ENCODE results near the gene RPLP2. TPM values are rescaled to one million over a fixed set of nuclear protein-coding genes. Genes with fewer than 3 reads are reported as not detected.

The RPLP2 gene
- polyA plus RNA-seq, 1 donor (not counting 4 experiments of a cell fraction or from before 2014, with no cell fraction given), result 632 TPM

DNA sequence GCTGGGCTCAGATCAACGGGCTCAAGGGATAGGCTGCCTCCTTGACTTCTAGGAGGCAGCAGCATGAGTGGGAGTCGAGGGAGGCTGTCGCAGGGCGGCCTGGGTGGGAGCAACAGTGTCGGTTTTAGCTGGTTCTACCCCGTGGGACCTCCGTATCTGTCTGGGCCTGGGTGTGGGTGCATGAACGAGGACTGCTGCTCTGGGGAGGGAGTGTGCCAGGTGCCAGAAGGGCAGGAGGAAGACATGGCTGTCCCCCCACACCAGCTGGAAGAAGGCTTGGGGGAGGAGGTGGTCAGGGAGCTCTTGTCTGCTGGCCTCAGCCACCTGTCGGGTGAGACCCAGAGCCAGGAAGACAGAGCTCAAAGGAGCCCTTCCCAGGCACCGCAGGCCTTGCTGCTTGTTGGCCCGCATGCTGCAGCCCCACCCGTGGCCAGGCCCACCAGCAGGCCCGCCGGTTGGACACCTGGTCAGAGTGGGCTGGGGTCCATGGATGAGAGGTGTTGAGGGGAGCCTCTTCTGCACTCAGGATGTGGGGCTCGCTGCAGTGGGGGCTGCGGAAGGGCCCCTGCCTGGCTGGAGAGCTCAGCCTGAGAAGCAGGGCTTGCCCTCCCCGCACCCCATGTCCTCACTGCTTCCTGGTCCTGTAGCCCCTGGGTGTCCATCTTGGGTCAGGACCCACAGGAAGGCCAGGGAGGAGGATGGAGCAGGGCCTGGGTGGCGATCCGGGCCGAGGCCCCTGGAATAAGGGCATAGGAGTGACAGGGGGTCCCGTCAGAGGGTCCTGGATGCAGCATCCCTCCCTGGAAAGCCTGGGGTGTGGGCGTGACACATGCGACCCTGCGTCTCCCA lies 23.3 kb upstream of the RPLP2 start:
- no peak overlapping the region for H3K27ac ChIP-seq (ENCODE audit: control insufficient read depth, insufficient read depth, low read length)
- no peaks in the 10 kb centered on the region for H3K79me2 ChIP-seq (ENCODE audit: control insufficient read depth, insufficient read depth, low read length)
- H3K4me1 ChIP-seq (ENCODE audit: control insufficient read depth, extremely low read depth, insufficient read depth, low read length), result peaks cover 9% of the 10 kb centered on the region
- no peaks in the 10 kb centered on the region for H3K9me3 ChIP-seq (ENCODE audit: control insufficient read depth, low read depth, low read length)
- H4K20me1 ChIP-seq (ENCODE audit: control insufficient read depth, extremely low read depth, insufficient read depth, low read length), result no peaks in the 10 kb centered on the region
- dilution Hi-C loops (cut with MboI; ENCODE audit: extremely low pct_ligation_motif_present, low sequenced_read_pairs), result no loop called here
- no peak overlapping the region for H2AFZ ChIP-seq (ENCODE audit: control insufficient read depth, low read length)
- no peaks in the 10 kb centered on the region for H3K9me1 ChIP-seq (ENCODE audit: control insufficient read depth, extremely low read depth, insufficient read depth, low read length)
- no peak for TF ChIP-seq EZH2 (IDR thresholded peaks at IDR 0.05; ENCODE audit: low read length)
- TF ChIP-seq, protein P1, sequence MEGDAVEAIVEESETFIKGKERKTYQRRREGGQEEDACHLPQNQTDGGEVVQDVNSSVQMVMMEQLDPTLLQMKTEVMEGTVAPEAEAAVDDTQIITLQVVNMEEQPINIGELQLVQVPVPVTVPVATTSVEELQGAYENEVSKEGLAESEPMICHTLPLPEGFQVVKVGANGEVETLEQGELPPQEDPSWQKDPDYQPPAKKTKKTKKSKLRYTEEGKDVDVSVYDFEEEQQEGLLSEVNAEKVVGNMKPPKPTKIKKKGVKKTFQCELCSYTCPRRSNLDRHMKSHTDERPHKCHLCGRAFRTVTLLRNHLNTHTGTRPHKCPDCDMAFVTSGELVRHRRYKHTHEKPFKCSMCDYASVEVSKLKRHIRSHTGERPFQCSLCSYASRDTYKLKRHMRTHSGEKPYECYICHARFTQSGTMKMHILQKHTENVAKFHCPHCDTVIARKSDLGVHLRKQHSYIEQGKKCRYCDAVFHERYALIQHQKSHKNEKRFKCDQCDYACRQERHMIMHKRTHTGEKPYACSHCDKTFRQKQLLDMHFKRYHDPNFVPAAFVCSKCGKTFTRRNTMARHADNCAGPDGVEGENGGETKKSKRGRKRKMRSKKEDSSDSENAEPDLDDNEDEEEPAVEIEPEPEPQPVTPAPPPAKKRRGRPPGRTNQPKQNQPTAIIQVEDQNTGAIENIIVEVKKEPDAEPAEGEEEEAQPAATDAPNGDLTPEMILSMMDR (optimal IDR thresholded peaks at IDR 0.05 in 1 of 3, IDR thresholded peaks at IDR 0.05 in 1 of 3, conservative IDR thresholded peaks at IDR 0.05 in 1 of 3; ENCODE audit: extremely low read depth in 1 of 3, insufficient read depth in 2 of 3, low read length in 3 of 3), result no peak
- DNase-seq (ENCODE audit: low read depth, low spot score) (no peak), FAIRE-seq (no peak)
- no peaks in the 10 kb centered on the region for H3K36me3 ChIP-seq (ENCODE audit: control insufficient read depth in 2 of 2, extremely low read depth in 1 of 2, insufficient read depth in 2 of 2, low read length in 2 of 2)
- H3K9ac ChIP-seq (ENCODE audit: control insufficient read depth, extremely low read depth, insufficient read depth, low read length), result no peak overlapping the region
- H3K4me2 ChIP-seq (ENCODE audit: control insufficient read depth, extremely low read depth, insufficient read depth, low read depth, low read length), result no peak overlapping the region
- H3K27me3 ChIP-seq (ENCODE audit: control insufficient read depth, extremely low read depth, insufficient read depth, low read length), result peaks cover 8% of the 10 kb centered on the region
- no peak overlapping the region for H3K4me3 ChIP-seq (ENCODE audit: control insufficient read depth in 2 of 3, extremely low read depth in 1 of 3, insufficient read depth in 2 of 3, low read depth in 1 of 3, low read length in 3 of 3)

DNA sequence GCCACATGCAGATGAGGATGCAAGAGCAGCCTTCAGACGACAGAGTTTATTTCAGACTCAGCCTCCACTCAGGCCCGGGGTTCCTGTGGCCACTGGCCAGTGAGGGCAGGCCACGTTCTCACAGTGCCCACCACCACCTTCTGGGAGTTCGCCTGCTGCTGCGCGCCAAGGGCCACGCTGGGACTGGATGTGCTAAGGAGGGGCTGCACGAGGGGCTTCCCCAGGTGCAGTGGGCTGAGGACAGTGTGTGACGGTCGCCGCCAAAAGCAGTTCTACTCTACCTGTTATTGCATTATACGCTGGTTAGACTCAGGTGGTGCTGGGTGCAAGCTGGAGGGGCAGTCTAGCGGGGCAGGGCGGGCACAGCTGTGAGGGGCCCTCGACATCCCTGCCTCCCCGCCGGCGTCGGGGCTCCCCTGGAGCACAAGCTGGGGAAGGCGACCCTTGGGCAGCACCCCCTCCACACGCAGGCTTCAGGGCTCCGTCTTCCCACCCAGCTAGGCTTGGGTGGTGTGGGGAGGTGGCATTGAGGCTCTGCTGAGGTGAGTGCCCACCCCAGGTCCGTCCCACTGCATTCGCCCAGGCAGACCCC lies 22.6 kb upstream of the RPLP2 start:
- Histone ChIP-seq H2AFZ (ENCODE audit: control insufficient read depth, low read length) (no peak overlapping the region), H3K27me3 (ENCODE audit: control insufficient read depth, extremely low read depth, insufficient read depth, low read length) (peaks cover 8% of the 10 kb centered on the region), H3K4me1 (ENCODE audit: control insufficient read depth, extremely low read depth, insufficient read depth, low read length) (peaks cover 9% of the 10 kb centered on the region), H3K79me2 (ENCODE audit: control insufficient read depth, insufficient read depth, low read length) (no peaks in the 10 kb centered on the region), H3K9me1 (ENCODE audit: control insufficient read depth, extremely low read depth, insufficient read depth, low read length) (no peaks in the 10 kb centered on the region), H3K36me3 (ENCODE audit: control insufficient read depth in 2 of 2, extremely low read depth in 1 of 2, insufficient read depth in 2 of 2, low read length in 2 of 2) (peaks cover 0 to 3% of the 10 kb centered on the region in 2 experiments), H4K20me1 (ENCODE audit: control insufficient read depth, extremely low read depth, insufficient read depth, low read length) (no peaks in the 10 kb centered on the region), H3K4me3 (ENCODE audit: control insufficient read depth in 2 of 3, extremely low read depth in 1 of 3, insufficient read depth in 2 of 3, low read depth in 1 of 3, low read length in 3 of 3) (no peak overlapping the region), H3K27ac (ENCODE audit: control insufficient read depth, insufficient read depth, low read length) (no peak overlapping the region), H3K9ac (ENCODE audit: control insufficient read depth, extremely low read depth, insufficient read depth, low read length) (no peak overlapping the region), H3K9me3 (ENCODE audit: control insufficient read depth, low read depth, low read length) (no peaks in the 10 kb centered on the region), H3K4me2 (ENCODE audit: control insufficient read depth, extremely low read depth, insufficient read depth, low read depth, low read length) (no peak overlapping the region)
- TF ChIP-seq, protein P1 (optimal IDR thresholded peaks at IDR 0.05 in 1 of 3, IDR thresholded peaks at IDR 0.05 in 1 of 3, conservative IDR thresholded peaks at IDR 0.05 in 1 of 3; ENCODE audit: extremely low read depth in 1 of 3, insufficient read depth in 2 of 3, low read length in 3 of 3), result no peak
- TF ChIP-seq EZH2 (IDR thresholded peaks at IDR 0.05; ENCODE audit: low read length), result no peak
- no peak for DNase-seq (ENCODE audit: low read depth, low spot score)
- dilution Hi-C loops (cut with MboI; ENCODE audit: extremely low pct_ligation_motif_present, low sequenced_read_pairs), result no loop called here
- FAIRE-seq, result no peak
